Measurements from ENCODE around the gene IGF2BP1.

IGF2BP1 gene

GRCh38 chr17:49104511-49105074 lies 107.4 kb downstream of the IGF2BP1 start:
- no peak for DNase-seq

Measured in NCI-H1105 (cell line).